ENCODE data around the gene CLINT1. TPM values are rescaled to one million over a fixed set of nuclear protein-coding genes. Genes with fewer than 3 reads are reported as not detected.

CLINT1 gene
- polyA plus RNA-seq, 4 donors = 37.3 to 145 (median 67.7) TPM

DNA sequence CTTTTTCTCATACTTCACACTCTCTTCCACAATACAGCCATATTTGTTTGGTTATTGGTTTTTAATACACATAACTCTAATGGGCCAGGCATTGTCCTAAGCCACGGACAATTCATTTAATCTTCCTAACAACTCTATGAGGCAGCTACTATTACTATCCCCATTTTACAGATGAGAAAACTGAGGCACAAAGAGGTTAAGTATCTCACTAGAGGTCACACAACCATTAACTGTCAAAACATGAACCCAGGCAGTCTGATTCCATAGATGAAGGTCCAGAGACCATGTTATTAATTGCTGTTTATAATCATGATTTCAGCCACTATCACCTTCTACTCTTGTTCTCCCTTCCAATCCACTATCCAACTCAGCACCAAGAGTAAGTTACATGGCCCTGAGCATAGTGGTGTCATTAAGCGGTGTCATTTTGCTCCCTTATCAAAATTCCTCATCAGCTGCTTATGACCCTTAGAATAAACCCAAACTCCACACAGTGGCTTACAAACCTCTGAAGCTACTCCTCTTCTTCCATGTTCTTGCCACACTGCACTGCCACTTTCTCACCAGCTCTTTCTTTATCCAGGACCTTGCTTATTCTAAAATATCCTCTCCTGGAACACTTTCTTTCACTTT lies 22.7 kb downstream of the CLINT1 start:
- FAIRE-seq (no peak), DNase-seq (no peak)
- no peak overlapping the region for H3K4me3 ChIP-seq (ENCODE audit: low read depth in 1 of 3, low read length in 3 of 3)
- 80 to 92% (median 89%) methylated on average over 2 of the region's 2 CpGs for WGBS, 3 donors
- H3K9me3 ChIP-seq (ENCODE audit: control insufficient read depth in 2 of 2, insufficient read depth in 1 of 2, low read depth in 1 of 2, low read length in 1 of 2) = no peaks in the 10 kb centered on the region
- H3K27ac ChIP-seq (ENCODE audit: low read depth in 1 of 3, low read length in 2 of 3) = no peak overlapping the region
- H3K36me3 ChIP-seq (ENCODE audit: control insufficient read depth in 3 of 3, insufficient read depth in 2 of 3, low read depth in 1 of 3, low read length in 3 of 3) = peaks cover 0 to 26% (median 0%) of the 10 kb centered on the region in 3 donors
- H3K4me1 ChIP-seq (ENCODE audit: control insufficient read depth in 3 of 3, insufficient read depth in 2 of 3, low read depth in 1 of 3, low read length in 2 of 3) = peaks cover 0 to 2% (median 0%) of the 10 kb centered on the region in 3 donors
- no peaks in the 10 kb centered on the region for H3K27me3 ChIP-seq (ENCODE audit: control insufficient read depth in 3 of 3, insufficient read depth in 3 of 3, low read length in 3 of 3)

DNA sequence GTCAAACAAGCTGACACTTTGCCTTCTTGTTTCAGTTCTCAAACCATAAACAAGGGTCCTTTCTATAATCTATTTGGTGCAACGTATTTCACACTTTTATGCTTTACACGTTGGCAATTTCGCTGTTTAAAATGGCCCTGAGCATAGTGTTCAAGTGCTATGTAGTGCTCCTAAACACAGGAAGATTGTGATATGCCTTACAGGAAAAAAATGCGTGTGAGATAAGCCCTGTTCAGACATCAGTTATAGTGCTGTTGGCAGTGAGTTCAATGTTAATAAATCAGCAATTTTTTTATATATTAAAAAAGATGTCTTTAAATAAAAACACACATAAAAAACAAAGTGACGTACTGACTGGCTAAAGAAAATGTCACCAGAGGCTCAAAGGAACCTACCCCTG lies 23.9 kb downstream of the CLINT1 start:
- Histone ChIP-seq H3K27me3 (ENCODE audit: control insufficient read depth in 3 of 3, insufficient read depth in 3 of 3, low read length in 3 of 3) (no peaks in the 10 kb centered on the region), H3K4me1 (ENCODE audit: control insufficient read depth in 3 of 3, insufficient read depth in 2 of 3, low read depth in 1 of 3, low read length in 2 of 3) (peaks cover 0 to 2% (median 0%) of the 10 kb centered on the region in 3 donors), H3K9me3 (ENCODE audit: control insufficient read depth in 2 of 2, insufficient read depth in 1 of 2, low read depth in 1 of 2, low read length in 1 of 2) (no peaks in the 10 kb centered on the region), H3K36me3 (ENCODE audit: control insufficient read depth in 3 of 3, insufficient read depth in 2 of 3, low read depth in 1 of 3, low read length in 3 of 3) (peaks cover 0 to 19% (median 0%) of the 10 kb centered on the region in 3 donors), H3K4me3 (ENCODE audit: low read depth in 1 of 3, low read length in 3 of 3) (no peak overlapping the region), H3K27ac (ENCODE audit: low read depth in 1 of 3, low read length in 2 of 3) (no peak overlapping the region)
- DNase-seq = no peak
- FAIRE-seq = no peak
- WGBS, 3 donors = 21 to 58% (median 37%) methylated on average over 5 of the region's 5 CpGs

DNA sequence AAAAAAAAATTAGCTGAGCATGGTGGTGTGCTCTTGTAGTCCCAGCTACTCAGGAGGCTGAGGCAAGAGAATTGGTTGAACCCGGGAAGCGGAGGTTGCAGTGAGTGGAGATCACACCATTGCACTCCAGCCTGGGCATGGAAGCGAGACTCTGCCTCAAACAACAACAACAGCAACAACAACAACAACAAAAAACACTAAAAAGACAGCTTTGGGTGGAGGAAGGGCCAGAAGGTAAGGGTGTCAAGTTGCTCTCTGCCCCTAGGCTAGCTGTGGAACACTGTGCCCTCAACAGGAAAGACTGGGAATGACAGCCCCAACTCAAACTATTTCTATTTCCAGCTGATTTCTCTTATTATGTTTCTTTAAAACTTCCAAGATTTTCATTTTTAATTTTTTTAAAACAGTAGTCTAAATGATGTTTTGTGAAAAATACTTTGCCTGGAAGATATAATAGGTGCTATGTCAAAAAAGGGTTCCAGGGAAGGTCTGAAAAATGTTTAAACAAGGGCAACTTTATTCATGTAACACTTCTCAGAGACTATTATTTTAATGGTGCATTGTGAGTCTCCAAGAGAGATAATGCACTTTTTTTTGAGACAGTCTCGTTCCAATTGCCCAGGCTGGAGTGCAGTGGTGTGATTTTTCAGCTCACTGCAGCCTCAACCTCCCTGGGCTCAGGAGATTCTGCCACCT lies 29.9 kb downstream of the CLINT1 start:
- Histone ChIP-seq H3K27me3 (ENCODE audit: control insufficient read depth in 3 of 3, insufficient read depth in 3 of 3, low read length in 3 of 3) (no peaks in the 10 kb centered on the region), H3K9me3 (ENCODE audit: control insufficient read depth in 2 of 2, insufficient read depth in 1 of 2, low read depth in 1 of 2, low read length in 1 of 2) (no peaks in the 10 kb centered on the region), H3K4me1 (ENCODE audit: control insufficient read depth in 3 of 3, insufficient read depth in 2 of 3, low read depth in 1 of 3, low read length in 2 of 3) (no peaks in the 10 kb centered on the region), H3K4me3 (ENCODE audit: low read depth in 1 of 3, low read length in 3 of 3) (no peak overlapping the region), H3K27ac (ENCODE audit: low read depth in 1 of 3, low read length in 2 of 3) (peak overlapping the region in 1 of 3 donors; percentile 28), H3K36me3 (ENCODE audit: control insufficient read depth in 3 of 3, insufficient read depth in 2 of 3, low read depth in 1 of 3, low read length in 3 of 3) (peaks cover 0 to 18% (median 0%) of the 10 kb centered on the region in 3 donors)
- FAIRE-seq = no peak
- WGBS, 3 donors = 92 to 98% (median 96%) methylated on average over 4 of the region's 4 CpGs
- no peak for DNase-seq

DNA sequence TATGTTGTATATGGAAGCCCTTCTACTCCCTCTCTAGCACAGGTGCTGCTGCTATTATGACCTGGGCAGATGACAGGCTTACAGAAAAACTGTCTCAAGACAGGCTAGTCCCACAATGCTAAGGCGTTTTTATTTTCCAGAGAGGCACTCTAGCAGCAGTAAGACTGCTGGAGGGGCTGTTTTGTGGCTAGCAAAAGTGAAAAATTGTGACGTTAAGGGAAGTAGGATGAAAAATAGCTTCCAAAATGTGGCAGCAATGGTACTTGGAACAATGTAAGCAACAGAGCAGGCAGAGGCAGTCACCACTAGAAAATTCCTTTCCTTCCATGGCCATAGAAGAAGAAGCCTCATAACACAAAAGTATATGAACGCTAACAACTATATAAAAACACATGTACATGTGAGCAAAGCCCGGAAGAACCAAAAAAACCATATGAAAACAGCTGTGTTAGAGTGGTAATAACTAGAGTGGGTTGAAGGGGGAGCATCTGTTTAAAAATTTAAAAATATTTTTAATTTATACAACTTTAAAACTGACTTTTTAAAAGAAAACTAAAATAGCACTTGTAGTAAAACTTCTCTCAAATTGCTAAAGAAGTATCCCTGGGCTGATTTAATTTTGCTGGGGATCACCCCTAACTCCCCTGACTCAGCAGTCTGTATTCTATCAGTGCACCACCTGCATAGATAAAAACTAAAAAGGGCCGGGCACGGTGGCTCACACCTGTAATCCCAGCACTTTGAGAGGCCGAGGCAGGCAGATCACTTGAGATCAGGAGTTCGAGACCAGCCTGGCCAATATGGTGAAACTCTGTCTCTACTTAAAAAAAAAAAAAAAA lies 30.6 kb downstream of the CLINT1 start:
- Histone ChIP-seq H3K4me3 (ENCODE audit: low read depth in 1 of 3, low read length in 3 of 3) (no peak overlapping the region), H3K4me1 (ENCODE audit: control insufficient read depth in 3 of 3, insufficient read depth in 2 of 3, low read depth in 1 of 3, low read length in 2 of 3) (no peaks in the 10 kb centered on the region), H3K9me3 (ENCODE audit: control insufficient read depth in 2 of 2, insufficient read depth in 1 of 2, low read depth in 1 of 2, low read length in 1 of 2) (no peaks in the 10 kb centered on the region), H3K27me3 (ENCODE audit: control insufficient read depth in 3 of 3, insufficient read depth in 3 of 3, low read length in 3 of 3) (no peaks in the 10 kb centered on the region), H3K27ac (ENCODE audit: low read depth in 1 of 3, low read length in 2 of 3) (peak overlapping the region in 1 of 3 donors; percentile 39), H3K36me3 (ENCODE audit: control insufficient read depth in 3 of 3, insufficient read depth in 2 of 3, low read depth in 1 of 3, low read length in 3 of 3) (peaks cover 0 to 13% (median 2%) of the 10 kb centered on the region in 3 donors)
- DNase-seq = no peak
- 46 to 52% (median 49%) methylated on average over 8 of the region's 8 CpGs for WGBS, 3 donors
- FAIRE-seq = no peak

DNA sequence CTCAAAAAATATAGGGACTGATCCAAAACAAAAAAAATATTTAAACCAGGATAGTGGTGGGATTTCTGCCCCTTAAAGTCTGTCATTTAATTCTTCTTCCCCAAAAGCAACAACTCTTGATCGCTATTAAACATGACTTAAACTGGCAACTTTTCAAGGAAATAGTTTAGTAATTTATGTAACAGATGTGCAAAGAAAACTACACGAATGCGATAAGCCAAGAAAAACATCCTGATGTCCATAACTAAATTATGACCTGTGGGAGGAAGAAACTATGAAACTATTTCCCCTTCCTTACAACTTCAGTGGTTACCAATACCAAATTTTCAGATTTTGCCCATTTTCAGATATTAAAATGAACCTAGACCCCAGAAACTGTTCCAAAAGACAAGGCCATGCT lies 31.5 kb downstream of the CLINT1 start:
- DNase-seq (no peak), FAIRE-seq (no peak)
- H3K4me1 ChIP-seq (ENCODE audit: control insufficient read depth in 3 of 3, insufficient read depth in 2 of 3, low read depth in 1 of 3, low read length in 2 of 3) = peaks cover 0 to 2% (median 0%) of the 10 kb centered on the region in 3 donors
- WGBS, 3 donors = 35 to 64% (median 58%) methylated on average over 3 of the region's 3 CpGs
- no peak overlapping the region for H3K4me3 ChIP-seq (ENCODE audit: low read depth in 1 of 3, low read length in 3 of 3)
- H3K27me3 ChIP-seq (ENCODE audit: control insufficient read depth in 3 of 3, insufficient read depth in 3 of 3, low read length in 3 of 3) = no peaks in the 10 kb centered on the region
- H3K27ac ChIP-seq (ENCODE audit: low read depth in 1 of 3, low read length in 2 of 3) = no peak overlapping the region
- peaks cover 0 to 10% (median 2%) of the 10 kb centered on the region in 3 donors for H3K36me3 ChIP-seq (ENCODE audit: control insufficient read depth in 3 of 3, insufficient read depth in 2 of 3, low read depth in 1 of 3, low read length in 3 of 3)
- no peaks in the 10 kb centered on the region for H3K9me3 ChIP-seq (ENCODE audit: control insufficient read depth in 2 of 2, insufficient read depth in 1 of 2, low read depth in 1 of 2, low read length in 1 of 2)

DNA sequence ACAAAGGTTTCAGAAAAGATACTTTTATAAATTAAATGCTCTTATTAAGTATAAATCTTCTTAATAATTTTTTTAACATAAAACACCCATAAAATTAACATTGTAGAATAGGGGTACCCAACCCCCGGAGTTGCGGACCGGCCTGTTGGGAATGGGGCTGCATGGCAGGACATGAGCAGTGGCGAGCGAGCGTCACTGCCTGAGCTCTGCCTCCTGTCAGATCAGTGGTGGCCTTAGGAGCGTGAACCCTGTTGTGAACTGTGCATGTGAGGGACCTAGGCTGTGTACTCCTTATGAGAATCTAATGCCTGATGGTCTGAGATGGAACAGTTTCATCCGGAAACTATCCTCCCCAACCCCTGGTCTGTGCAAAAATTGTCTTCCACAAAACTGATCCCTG lies 35.3 kb downstream of the CLINT1 start:
- Histone ChIP-seq H3K9me3 (ENCODE audit: control insufficient read depth in 2 of 2, insufficient read depth in 1 of 2, low read depth in 1 of 2, low read length in 1 of 2) (no peaks in the 10 kb centered on the region), H3K4me1 (ENCODE audit: control insufficient read depth in 3 of 3, insufficient read depth in 2 of 3, low read depth in 1 of 3, low read length in 2 of 3) (peaks cover 0 to 3% (median 2%) of the 10 kb centered on the region in 3 donors), H3K36me3 (ENCODE audit: control insufficient read depth in 3 of 3, insufficient read depth in 2 of 3, low read depth in 1 of 3, low read length in 3 of 3) (peaks cover 0 to 2% (median 0%) of the 10 kb centered on the region in 3 donors), H3K27me3 (ENCODE audit: control insufficient read depth in 3 of 3, insufficient read depth in 3 of 3, low read length in 3 of 3) (no peaks in the 10 kb centered on the region), H3K27ac (ENCODE audit: low read depth in 1 of 3, low read length in 2 of 3) (no peak overlapping the region), H3K4me3 (ENCODE audit: low read depth in 1 of 3, low read length in 3 of 3) (no peak overlapping the region)
- 96 to 98% (median 96%) methylated on average over 8 of the region's 8 CpGs for WGBS, 3 donors
- FAIRE-seq (no peak), DNase-seq (no peak)

DNA sequence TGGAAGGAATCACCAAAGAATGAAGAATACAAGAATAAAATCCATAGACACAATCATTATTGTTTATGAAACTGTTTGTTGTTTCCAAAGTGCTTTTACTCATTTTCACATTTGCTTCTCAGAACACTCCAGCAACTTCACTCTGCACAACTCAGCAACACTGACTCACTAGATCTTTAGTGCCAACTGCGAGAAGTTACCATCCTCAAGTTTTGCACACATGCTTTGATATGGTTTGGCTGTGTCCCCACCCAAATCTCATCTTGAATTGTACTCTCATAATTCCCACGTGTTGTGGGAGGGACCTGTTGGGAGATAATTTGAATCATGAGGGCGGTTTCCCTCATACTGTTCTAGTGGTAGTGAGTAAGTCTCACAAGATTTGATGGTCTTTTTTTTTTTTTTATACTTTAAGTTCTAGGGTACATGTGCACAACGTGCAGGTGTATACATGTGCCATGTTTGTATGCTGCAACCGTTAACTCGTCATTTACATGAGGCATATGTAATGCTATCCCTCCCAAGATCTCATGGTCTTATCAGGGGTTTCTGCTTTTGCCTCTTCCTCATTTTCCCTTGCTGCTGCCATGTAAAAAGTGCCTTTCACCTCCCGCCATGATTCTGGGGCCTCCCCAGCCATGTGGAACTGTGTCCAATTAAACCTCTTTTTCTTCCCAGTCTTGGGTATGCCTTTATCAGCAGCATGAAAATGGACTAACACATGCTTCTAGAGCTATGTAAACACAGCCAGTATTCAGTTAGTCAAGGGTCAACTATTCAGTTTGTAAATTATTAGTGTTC lies 36.9 kb downstream of the CLINT1 start:
- Histone ChIP-seq H3K36me3 (ENCODE audit: control insufficient read depth in 3 of 3, insufficient read depth in 2 of 3, low read depth in 1 of 3, low read length in 3 of 3) (peaks cover 2% of the 10 kb centered on the region in 3 donors), H3K9me3 (ENCODE audit: control insufficient read depth in 2 of 2, insufficient read depth in 1 of 2, low read depth in 1 of 2, low read length in 1 of 2) (no peaks in the 10 kb centered on the region), H3K4me3 (ENCODE audit: low read depth in 1 of 3, low read length in 3 of 3) (no peak overlapping the region), H3K27me3 (ENCODE audit: control insufficient read depth in 3 of 3, insufficient read depth in 3 of 3, low read length in 3 of 3) (no peaks in the 10 kb centered on the region), H3K27ac (ENCODE audit: low read depth in 1 of 3, low read length in 2 of 3) (no peak overlapping the region), H3K4me1 (ENCODE audit: control insufficient read depth in 3 of 3, insufficient read depth in 2 of 3, low read depth in 1 of 3, low read length in 2 of 3) (peaks cover 0 to 3% (median 2%) of the 10 kb centered on the region in 3 donors)
- no peak for FAIRE-seq
- no peak for DNase-seq
- 83 to 91% (median 85%) methylated on average over 7 of the region's 7 CpGs for WGBS, 3 donors

DNA sequence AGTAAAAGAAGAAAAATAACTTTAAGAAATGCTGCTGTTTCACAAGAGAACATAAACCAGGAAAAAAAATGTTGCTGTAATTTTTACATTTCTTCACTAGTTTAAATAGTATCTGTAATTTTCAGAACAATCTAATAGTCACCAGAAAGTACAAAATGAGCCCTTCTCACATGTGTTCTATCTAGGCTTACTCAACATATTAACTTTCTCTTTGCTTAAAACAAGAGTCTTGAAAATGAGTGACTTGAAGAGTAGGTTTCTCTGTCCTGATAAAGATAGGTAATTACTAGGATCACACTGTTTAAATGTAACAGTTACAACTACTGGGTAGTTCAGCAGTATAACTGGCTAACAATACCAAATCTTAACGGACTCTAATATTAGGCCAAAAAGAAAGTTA lies 37.5 kb downstream of the CLINT1 start:
- H3K27ac ChIP-seq (ENCODE audit: low read depth in 1 of 3, low read length in 2 of 3) = no peak overlapping the region
- WGBS, 3 donors = 84 to 96% (median 95%) methylated on average over 1 of the region's 1 CpG
- H3K4me3 ChIP-seq (ENCODE audit: low read depth in 1 of 3, low read length in 3 of 3) = no peak overlapping the region
- no peaks in the 10 kb centered on the region for H3K9me3 ChIP-seq (ENCODE audit: control insufficient read depth in 2 of 2, insufficient read depth in 1 of 2, low read depth in 1 of 2, low read length in 1 of 2)
- DNase-seq (no peak), FAIRE-seq (no peak)
- peaks cover 2% of the 10 kb centered on the region in 3 donors for H3K36me3 ChIP-seq (ENCODE audit: control insufficient read depth in 3 of 3, insufficient read depth in 2 of 3, low read depth in 1 of 3, low read length in 3 of 3)
- H3K4me1 ChIP-seq (ENCODE audit: control insufficient read depth in 3 of 3, insufficient read depth in 2 of 3, low read depth in 1 of 3, low read length in 2 of 3) = peaks cover 0 to 3% (median 2%) of the 10 kb centered on the region in 3 donors
- H3K27me3 ChIP-seq (ENCODE audit: control insufficient read depth in 3 of 3, insufficient read depth in 3 of 3, low read length in 3 of 3) = no peaks in the 10 kb centered on the region

Data from small intestine (tissue), 7 donors.